GM19351 (cell line): ENCODE measurements around the gene LRP3.
"Not testable (repeated sequence)": the region's sequence is repeated elsewhere in the genome, so short reads cannot be mapped to it uniquely, and the experiment has no call there.

Experiments used
- ATAC-seq: cut with Tn5 transposase; IDR thresholded peaks from one replicate; pipeline ENCODE4 v1.9.1; 2021; ENCODE audit warnings: mild to moderate bottlenecking, moderate library complexity; ENCODE audit not compliant: unreplicated experiment

LRP3 gene

DNA sequence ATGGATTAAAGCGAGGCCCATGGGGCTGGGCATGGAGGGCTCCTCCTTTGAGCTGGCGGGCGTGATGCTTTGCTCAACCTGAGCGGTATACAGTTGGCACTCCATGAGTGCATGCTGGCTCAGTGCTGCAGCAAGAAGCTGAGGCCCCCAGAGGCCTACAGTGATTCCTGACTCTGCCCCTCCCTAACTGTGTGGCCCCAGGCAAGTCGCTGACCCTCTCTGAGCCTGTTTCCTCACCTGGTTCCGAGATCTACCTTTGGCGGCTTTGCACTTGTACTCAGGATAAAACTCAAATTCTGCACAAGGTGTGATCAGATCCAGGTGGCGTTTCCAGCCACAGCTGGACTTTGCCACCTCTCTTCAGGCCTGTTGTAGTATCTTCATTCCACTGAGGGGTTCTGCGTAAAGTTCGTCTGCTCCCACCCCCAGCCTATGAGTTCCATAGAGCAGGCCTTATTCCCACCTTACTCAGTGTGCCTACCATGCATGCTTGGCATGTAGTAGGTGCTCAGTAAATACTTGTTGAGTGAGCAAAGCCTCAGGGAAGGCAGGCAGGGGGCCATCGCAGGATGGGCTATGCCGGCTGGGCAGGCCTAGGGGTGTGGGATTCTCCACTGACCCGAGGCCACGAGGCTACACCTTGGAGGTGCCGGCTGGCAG is 7.9 kb downstream of the LRP3 start:
- ATAC-seq: no peak

DNA sequence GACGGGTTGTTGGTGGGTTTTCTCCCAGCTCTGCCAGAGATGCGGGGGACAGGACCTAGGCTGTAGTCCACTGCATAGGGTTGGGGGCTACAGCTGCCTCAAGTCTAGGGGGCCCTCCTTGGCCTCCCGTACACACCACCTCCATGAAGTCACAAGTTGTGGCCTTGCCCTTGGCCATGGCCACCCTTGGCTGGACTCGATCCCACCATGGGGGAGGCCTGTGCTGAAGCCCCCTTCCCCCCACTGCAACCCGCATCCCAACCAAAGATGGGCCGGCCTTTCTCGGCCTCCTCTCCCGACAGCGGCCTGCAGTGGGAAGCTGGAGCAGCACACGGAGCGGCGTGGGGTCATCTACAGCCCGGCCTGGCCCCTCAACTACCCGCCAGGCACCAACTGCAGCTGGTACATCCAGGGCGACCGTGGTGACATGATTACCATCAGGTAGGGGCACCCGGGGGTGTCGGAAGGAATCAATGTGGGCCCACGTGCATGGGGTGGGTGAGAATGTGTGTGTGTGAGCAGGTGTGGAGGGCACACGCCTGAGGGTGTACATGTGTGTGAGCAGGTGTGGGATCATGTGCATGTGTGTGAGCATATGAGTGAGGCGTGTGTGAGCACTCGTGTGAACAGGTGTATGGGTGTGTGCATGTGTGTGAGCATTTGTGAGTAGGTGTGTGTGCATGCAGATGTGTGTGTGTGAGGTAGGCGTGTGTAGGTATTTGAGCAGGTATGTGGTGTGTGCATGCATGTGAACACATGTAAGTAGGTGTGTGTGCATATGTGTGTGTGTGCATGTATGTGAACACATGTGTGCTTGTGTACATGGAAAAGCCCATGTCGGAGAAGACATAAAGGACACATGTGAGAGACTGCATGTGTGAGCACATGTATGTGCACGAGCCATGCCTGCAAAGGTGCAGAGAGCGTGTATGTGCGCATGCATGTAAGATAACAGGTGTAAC is 8.7 kb downstream of the LRP3 start:
- ATAC-seq: no peak

DNA sequence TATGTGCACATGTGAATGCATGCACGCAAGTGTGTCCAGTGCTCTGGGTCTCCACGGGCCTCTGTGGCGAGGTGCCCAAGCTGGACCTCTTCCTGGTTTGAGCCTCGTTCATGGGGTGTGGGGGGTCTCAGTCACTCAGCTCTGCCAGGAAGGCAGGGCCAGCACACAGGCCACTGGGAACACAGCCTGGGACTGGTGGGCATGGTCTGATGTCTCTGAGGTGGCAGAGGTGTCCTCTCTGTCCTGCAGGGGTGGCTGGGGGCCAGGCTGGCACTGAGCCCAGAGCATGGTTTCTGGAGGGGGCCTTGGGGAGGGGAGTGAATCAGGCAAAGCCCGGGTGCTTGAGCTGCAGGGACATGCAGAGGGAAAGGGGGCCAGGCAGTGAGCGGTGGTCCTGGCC is 9.4 kb downstream of the LRP3 start:
- no peak for ATAC-seq

DNA sequence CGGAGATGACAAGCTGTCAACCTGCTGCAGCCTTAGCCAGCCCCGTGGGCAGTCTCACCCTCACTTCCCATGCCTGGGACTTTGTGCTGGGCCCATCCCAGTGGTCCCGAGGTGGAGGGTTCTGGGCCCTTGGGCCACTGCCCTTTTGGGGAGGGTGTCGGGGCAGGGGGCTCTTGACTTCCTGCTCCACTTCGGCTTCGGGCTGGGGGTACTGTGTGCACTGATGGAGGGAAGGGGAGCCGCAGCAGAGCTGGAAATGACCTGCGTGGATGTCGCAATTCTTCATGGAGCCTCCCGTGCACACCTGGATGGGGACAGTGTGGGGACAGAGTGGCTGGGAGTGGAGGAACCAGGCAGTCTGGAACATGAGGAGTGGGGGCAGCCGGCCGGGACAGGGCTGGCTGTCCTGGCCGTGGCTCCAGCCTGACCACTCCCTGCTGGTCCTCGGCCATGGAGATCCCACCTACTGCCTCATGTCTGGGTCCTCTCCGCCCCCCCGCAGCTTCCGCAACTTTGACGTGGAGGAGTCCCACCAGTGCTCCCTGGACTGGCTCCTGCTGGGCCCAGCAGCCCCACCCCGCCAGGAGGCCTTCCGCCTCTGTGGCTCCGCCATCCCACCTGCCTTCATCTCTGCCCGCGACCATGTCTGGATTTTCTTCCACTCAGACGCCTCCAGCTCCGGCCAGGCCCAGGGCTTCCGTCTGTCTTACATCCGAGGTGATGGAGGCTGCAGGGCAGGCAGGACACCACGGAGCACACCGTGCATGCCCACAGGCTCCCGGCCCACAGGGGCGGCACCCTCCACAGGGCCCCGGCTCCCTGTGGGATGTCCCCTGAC is 10.2 kb downstream of the LRP3 start:
- no peak for ATAC-seq

DNA sequence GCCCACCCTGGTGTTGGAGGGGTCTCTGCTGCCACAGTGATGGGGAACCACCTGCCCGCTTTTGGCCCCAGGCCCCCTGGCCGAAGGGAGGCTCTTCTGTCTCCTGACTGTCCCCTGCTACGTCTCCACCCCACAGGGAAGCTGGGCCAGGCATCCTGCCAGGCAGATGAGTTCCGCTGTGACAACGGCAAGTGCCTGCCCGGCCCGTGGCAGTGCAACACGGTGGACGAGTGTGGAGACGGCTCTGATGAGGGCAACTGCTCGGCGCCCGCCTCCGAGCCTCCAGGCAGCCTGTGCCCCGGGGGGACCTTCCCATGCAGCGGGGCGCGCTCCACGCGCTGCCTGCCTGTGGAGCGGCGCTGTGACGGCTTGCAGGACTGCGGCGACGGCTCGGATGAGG is 11.0 kb downstream of the LRP3 start:
- no peak for ATAC-seq

DNA sequence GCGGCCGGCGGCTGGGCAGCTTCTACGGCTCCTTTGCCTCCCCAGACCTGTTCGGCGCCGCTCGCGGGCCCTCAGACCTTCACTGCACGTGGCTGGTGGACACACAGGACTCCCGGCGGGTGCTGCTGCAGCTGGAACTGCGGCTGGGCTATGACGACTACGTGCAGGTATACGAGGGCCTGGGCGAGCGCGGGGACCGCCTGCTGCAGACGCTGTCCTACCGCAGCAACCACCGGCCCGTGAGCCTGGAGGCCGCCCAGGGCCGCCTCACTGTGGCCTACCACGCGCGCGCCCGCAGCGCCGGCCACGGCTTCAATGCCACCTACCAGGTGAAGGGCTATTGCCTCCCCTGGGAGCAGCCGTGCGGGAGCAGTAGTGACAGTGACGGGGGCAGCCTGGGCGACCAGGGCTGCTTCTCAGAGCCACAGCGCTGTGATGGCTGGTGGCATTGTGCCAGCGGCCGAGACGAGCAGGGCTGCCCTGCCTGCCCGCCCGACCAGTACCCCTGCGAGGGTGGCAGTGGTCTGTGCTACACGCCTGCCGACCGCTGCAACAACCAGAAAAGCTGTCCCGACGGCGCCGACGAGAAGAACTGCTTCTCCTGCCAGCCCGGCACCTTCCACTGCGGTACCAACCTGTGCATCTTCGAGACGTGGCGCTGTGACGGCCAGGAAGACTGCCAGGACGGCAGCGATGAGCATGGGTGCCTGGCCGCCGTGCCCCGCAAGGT is 11.6 kb downstream of the LRP3 start:
- no peak for ATAC-seq

DNA sequence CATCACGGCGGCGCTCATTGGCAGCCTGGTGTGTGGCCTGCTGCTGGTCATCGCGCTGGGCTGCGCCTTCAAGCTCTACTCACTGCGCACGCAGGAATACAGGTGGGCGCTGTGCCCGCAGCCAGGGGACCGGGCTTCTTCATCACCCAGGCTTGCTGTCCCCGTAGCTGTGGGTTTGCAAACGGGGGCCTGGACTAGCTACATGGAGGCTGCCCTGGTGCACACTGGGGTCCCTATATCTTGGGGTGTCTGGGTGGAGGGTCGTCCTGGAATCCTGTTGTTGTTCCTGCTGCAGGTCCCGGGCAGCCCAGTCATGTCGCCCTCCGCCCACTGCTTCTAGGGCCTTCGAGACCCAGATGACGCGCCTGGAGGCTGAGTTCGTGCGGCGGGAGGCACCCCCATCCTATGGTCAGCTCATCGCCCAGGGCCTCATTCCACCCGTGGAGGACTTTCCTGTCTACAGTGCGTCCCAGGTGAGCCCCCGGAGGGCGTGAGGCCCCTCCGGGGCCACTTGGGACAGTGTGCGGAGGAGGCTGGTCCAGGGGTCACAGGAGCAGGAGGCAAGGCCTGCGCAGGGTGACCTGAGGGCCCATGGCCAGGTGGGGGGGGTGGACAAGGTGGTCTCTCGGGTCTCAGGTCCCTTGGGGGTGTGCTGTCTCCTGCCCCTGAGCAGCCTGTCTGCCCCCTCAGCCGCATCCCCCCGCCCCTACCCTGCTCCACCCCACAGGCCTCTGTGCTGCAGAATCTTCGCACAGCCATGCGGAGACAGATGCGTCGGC is 12.3 kb downstream of the LRP3 start:
- no peak for ATAC-seq

DNA sequence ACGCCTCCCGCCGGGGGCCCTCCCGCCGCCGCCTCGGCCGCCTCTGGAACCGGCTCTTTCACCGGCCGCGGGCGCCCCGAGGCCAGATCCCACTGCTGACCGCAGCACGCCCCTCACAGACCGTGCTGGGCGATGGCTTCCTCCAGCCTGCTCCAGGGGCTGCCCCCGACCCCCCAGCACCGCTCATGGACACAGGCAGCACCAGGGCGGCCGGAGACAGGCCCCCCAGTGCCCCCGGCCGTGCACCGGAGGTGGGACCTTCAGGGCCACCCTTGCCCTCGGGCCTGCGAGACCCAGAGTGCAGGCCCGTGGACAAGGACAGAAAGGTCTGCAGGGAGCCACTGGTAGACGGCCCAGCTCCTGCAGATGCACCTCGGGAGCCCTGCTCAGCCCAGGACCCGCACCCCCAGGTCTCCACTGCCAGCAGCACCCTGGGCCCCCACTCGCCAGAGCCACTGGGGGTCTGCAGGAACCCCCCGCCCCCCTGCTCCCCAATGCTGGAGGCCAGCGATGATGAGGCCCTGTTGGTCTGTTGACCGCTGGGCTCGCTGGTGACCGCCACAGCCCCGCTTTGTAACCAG is 13.0 kb downstream of the LRP3 start:
- no peak for ATAC-seq

DNA sequence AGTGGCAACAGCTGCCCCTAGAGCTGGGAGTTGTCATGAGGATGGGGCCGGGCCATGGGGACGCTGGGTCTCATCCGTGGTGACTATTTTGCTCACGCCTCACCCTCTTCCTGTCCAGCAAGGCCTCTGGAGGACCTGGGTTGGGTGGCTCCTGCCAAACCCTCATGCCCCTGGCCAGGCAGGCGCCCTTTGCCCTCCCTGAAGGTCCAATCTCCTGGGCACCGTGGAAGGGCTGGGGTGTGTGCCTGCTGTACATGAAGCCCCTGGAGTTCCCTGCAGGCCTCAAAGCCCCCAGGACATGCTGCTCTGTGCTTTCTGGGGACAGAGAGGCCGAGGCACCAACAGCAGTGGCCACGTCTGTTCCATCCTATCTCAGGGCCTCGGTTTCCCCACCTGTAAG is 13.8 kb downstream of the LRP3 start:
- ATAC-seq: no peak

DNA sequence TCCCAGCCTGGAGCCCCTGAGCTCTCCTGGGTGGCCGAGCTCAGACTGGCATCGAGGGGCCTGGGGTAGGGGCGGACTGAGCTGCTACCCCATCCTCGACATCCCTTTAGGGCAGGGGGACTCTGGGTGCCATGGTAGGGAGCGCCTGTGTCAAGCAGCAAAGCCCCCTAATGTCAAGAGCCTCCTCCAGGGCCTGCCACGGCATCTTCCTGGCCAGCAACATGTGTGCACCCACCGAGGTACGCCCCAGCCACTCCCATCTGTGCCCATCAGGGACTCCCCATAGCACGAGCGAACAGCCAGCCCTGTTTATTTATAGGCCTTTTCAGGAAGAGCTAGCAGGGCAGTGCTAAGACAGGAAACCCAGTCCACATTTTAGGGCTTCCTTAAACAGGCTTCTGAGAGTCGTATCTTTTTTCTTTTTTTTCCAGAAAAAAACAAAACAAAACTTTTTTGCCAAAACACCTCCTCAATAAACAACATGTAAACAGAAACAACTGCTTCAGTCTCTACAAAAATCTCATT is 14.3 kb downstream of the LRP3 start:
- no peak for ATAC-seq

DNA sequence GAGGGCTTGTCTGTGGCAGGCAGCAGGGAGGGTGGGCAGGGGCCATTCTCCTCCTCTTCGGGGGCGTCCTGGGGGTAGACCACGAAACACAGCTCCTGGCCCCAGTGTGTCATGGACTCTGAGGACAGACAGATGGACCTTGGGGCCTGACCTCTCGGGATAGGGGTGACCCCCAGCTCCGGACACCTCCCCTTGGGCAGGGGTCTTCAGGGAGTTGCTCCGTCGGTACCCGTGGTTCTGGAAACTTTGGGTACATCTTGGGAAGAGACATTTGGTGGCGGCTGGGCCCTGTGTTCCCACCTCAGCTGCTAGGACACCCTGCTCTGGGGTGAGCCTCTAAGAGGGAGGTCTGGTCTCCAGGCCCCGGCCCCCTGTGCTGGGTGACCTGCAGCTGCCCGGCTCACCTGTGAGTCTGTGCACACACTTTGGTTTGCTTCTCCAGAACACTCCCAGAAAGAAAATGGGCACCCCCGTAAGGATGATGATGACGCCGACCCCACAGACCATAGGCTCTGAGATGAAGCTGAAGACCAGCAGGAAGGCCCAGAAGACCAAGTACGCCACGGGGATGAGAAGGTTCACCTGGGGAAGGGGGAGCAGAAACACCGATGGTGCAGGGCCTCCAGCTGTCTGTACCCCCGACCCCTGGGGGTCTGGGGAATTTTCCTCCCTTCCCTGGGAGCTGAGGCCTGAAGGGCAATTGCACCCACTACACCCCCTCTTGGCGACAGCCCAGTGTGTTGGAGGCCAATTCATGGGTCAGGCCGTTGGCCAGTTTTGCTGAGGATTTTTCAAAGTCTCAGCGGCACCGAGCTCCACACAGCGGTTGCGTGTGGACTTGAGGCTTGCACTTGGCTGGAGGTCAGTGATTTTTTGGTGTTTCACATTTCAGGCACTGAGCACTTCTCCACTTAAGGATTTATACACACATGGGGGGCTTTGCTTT is 15.0 kb downstream of the LRP3 start:
- ATAC-seq: no peak

DNA sequence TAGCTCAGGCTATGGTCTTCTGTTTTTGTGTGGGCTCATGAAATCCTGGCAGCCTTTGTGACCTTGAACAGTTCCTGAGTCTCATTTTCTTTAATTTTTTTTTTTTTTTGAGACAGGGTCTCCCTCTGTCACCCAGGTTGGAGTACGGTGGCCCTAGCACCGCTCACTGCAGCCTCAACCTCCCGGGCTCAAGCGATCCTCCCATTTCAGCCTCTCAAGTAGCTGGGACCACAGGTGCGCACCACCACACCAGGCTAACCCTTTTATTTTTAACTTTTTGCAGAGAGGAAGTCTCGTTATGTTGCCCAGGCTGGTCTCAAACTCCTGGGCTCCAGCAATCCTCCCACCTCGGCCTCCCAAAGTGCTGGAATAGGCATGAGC is 15.7 kb downstream of the LRP3 start:
- ATAC-seq: not testable (repeated sequence)

DNA sequence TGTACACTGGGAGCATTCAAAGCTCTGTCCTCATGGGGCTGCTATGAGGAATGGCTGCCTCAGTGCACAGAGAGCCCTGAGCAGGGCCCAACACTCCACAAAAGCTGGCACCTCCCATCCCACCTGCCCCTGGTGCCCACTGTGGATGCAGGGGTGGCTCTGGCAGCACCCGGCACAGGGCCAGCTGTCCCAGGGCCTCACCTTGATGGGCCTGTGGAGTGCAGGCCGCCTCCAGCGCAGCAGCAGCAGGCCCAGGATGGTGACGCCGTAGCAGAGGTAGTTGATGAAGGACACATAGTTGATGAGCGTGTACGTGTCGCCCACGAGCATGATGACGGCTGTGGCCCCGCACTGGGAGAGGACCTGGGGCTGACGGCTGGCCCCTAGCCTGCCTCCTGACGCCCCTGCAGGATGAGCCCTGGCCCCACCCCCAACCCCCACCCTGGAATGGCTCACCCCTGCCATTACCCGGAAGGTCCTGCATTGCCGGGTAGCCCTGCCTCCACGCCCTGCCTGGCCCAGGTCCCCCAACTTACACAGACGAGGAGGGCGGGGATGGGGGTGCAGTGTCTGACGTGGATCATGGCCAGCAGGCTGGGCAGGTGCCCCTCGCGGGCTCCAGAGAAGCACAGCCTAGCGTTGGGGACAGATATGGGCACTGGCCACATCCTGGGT is 16.3 kb downstream of the LRP3 start:
- no peak for ATAC-seq

DNA sequence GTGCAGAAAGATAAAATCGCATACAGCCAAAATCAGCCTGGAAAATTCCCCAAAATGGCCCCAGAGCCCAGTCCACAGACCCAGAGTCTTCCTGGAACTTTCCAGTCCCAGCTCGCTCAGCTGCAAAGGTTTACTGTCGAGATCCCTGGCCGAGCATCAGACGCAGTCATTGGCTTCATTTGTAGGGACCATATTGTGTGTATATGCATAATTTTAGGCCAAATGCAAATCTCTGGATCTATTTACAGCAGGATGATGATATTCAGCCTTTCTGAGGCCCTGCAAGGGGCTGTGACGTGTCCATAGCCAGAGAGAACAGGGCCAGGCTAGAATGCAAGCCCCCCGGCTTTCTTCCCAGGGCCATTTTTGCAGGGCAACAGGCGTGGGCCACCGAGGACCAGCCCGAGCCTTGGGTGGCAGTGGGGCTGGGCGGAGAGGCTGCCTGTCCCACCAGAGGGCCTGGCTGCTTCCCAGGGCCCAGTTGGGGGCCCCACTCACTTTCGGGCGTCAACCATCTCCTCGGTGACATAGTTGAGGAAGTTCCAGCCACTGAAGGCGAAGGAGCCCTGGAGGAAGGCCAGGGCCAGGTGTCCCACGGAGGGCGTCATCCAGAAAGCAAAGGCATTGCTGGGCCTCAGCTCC is 17.8 kb downstream of the LRP3 start:
- ATAC-seq: no peak

DNA sequence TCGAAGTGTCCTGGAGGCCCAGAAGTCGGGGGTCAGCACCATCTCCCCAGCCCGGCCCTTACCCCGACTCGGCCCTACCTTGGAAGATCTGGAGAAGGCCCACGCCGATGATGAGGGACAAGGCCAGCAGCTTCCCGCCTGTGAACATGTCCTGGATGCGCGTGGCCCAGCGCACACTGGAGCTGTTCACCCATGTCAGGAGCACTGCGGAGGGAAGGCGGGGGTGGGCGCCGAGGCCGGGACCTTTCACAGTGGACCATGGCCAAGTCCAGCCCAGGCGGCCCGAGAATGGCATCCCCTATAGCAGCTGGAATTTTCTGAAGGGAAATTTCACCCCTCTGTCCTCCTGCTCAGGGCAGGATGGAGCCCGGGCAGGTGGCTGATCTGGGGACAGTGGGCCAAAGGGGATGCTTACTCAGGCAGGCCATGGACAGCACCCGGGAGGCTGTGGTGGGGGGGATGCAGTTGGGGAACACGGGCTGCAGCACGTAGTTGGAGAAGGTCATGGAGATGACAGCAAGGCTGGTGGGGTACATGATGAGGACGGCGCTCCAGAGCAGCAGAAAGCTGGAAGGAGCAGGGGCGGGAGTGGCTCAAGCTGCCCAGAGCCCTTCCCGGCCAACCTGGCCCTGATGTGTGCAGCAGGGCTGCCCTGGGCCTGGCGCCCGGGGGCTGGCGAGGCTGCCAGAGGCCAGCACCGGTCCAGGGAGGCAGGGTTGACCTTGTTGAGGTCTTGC is 18.5 kb downstream of the LRP3 start:
- no peak for ATAC-seq

DNA sequence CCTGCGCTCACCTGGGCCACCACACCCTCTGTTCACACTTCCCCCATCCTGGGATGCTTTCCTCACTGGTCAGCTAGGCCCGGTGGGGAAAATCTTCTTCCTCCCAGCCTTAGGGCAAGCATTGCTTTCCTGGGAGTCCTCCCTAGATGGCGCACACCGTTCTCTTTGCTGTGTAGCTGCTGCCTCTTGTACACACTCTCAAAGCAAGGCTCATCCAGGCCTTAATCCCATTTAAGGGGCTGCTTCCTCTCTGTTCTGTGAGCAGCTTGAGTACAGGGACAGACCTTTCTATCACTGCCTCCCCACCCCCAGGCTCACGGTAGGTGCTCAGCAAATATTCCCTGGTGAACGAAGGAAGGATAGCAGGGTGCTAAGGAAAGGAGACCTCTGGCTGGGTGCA is 20.5 kb downstream of the LRP3 start:
- no peak for ATAC-seq
